ENCODE data around the gene MXD4. TPM values are rescaled to one million over a fixed set of nuclear protein-coding genes. Genes with fewer than 3 reads are reported as not detected.

Gene MXD4
- total and polyA plus RNA-seq, 12 donors = 13.9 to 245 (median 96.4) TPM

DNA sequence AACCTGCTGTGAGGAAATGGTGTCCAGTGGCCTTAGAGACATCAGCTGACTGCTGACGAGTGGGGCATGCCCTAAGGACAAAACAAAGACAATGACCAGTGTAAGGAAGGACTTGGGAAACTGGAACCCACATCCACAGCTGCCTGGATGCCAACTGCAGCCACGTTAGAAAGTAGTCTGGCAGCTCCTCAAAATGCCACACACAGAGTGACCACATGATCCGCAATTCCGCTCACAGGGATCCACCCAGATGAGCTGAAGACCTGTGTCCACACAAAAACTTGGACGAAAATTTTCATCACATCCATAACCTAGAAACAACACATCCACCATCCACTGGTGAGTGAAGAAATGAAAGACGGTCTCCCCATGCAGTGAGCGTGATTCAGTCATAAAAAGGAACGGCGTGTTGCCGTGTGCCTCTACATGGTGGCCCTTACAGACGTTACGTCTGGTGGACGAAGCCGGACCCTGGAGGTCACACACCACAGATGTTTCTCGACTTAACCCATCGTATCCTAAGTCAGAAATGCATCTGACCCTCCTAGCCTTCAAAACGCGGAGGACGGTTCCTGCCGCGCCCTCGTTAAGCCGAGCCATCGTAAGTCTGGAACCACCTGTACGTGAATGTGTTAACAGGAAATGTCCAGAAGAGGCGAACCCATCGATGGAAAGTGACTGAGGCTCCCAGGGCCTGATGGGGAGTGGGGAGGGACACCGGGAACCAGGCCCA, 40.6 kb upstream of the MXD4 start:
- H3K27me3 ChIP-seq = no peaks in the 10 kb centered on the region
- TF ChIP-seq POLR2A (IDR thresholded peaks at IDR 0.05) = no peak
- TF ChIP-seq, protein P1, sequence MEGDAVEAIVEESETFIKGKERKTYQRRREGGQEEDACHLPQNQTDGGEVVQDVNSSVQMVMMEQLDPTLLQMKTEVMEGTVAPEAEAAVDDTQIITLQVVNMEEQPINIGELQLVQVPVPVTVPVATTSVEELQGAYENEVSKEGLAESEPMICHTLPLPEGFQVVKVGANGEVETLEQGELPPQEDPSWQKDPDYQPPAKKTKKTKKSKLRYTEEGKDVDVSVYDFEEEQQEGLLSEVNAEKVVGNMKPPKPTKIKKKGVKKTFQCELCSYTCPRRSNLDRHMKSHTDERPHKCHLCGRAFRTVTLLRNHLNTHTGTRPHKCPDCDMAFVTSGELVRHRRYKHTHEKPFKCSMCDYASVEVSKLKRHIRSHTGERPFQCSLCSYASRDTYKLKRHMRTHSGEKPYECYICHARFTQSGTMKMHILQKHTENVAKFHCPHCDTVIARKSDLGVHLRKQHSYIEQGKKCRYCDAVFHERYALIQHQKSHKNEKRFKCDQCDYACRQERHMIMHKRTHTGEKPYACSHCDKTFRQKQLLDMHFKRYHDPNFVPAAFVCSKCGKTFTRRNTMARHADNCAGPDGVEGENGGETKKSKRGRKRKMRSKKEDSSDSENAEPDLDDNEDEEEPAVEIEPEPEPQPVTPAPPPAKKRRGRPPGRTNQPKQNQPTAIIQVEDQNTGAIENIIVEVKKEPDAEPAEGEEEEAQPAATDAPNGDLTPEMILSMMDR (IDR thresholded peaks at IDR 0.05) = no peak
- peak in 1 of 7 donors; percentile 48 for DNase-seq
- peaks cover 0 to 4% of the 10 kb centered on the region in 2 donors for H3K4me1 ChIP-seq (replicated peaks in 1 of 2)
- no peaks in the 10 kb centered on the region for H3K9me3 ChIP-seq (replicated peaks in 1 of 3)
- 94 to 96% (median 96%) methylated on average over 27 to 28 of the region's 28 CpGs for WGBS, 4 donors
- intact Hi-C loops (cut with DNase I) = no loop called here
- H3K27ac ChIP-seq = no peak overlapping the region
- H3K4me3 ChIP-seq = no peak overlapping the region
- no peaks in the 10 kb centered on the region for H3K36me3 ChIP-seq (replicated peaks in 1 of 2)

DNA sequence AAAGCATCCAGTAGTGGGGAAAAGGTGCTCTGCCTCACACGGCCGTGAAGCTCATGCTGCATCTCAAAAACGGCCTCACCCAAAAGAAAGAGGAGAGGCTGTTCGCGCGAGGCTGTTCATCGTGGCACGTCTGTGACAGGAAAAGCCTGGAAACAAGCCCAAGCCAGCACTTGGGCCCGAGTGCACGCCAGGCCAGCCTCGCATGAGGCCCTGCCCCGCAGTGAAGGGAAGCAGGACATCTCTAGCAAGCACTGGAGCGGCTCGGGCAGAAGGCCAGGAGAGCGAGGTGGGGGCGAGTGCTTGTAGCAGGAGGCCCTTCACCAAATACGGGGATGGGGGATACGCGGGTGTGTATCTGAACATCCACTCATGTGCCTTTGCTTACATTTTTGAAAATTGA, 39.9 kb upstream of the MXD4 start:
- H3K4me1 ChIP-seq (replicated peaks in 1 of 2) = peaks cover 0 to 4% of the 10 kb centered on the region in 2 donors
- WGBS, 4 donors = 80 to 88% (median 86%) methylated on average over 19 of the region's 19 CpGs
- no peaks in the 10 kb centered on the region for H3K36me3 ChIP-seq (replicated peaks in 1 of 2)
- no peaks in the 10 kb centered on the region for H3K9me3 ChIP-seq (replicated peaks in 1 of 3)
- no peak overlapping the region for H3K27ac ChIP-seq
- intact Hi-C loops (cut with DNase I) = no loop called here
- H3K4me3 ChIP-seq = no peak overlapping the region
- TF ChIP-seq, protein P1 (IDR thresholded peaks at IDR 0.05) = no peak
- no peak for TF ChIP-seq POLR2A (IDR thresholded peaks at IDR 0.05)
- peak in 1 of 7 donors; percentile 35 for DNase-seq
- H3K27me3 ChIP-seq = no peaks in the 10 kb centered on the region

DNA sequence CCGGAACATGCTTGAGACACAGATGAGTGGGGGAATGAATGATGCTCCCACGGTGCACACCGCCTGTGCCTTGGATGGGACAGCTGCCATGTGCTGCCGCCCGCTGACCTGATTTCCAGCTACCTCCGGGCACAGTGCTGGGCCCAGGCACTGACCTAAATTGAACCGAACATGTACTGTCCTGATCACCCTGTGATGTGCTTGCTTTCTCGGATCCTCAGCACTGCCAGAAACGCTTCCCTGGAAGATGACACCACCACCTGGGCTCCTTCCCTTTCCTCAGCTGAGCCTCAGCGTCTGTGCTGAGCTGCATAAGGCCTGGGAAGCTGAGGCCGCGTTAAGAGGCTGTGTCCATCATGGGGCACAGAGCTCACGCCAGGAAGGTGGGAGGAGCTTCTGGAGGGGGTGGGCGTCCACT, 39.3 kb upstream of the MXD4 start:
- Histone ChIP-seq H3K27me3 (no peaks in the 10 kb centered on the region), H3K36me3 (replicated peaks in 1 of 2) (no peaks in the 10 kb centered on the region), H3K4me1 (replicated peaks in 1 of 2) (peaks cover 0 to 9% of the 10 kb centered on the region in 2 donors), H3K9me3 (replicated peaks in 1 of 3) (no peaks in the 10 kb centered on the region), H3K27ac (no peak overlapping the region), H3K4me3 (no peak overlapping the region)
- DNase-seq = no peak
- intact Hi-C loops (cut with DNase I) = no loop called here
- 87 to 98% (median 92%) methylated on average over 8 to 14 of the region's 14 CpGs for WGBS, 4 donors
- TF ChIP-seq POLR2A (IDR thresholded peaks at IDR 0.05) = no peak
- TF ChIP-seq, protein P1 (IDR thresholded peaks at IDR 0.05) = no peak

DNA sequence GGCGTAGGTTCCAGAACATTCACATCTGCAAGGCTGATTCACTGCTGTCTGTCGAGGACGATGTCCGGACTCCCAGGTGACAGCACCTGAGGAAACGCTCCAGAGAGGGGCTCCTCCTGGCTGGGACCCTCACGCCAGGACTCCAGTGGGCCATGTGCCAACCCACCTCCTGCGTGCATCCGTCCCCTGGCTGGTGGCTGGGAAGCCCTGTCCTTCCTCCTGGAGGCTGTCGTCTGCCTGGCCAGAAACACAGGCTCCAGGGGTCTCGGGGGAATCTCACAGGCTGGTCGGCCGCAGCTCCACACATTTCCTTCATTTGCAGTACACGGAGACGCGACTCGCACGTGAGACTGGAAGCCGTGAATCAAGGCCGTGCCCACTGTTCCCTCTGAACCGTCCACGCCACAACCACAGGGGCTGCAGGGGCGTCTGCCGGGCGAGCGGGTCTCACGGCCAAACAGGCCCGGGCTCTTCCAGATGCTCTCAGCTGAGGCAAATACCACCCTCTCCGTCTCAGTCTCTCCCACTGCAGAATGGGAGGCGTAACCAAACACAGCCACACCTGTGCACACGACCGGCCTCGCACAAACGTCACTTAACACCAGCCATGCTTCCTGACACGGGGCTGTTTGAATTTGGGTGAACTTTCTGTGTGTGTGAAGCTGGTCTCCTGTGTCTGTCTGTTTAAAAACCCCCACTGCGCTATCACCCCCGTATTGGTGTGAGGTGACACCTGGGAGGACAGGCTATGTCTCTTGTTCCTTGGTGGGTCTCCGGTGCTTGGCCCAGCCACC, 38.7 kb upstream of the MXD4 start:
- no peaks in the 10 kb centered on the region for H3K9me3 ChIP-seq (replicated peaks in 1 of 3)
- WGBS, 4 donors = 94 to 95% (median 95%) methylated on average over 37 of the region's 37 CpGs
- no peaks in the 10 kb centered on the region for H3K36me3 ChIP-seq (replicated peaks in 1 of 2)
- DNase-seq = peak in 2 of 7 donors; percentile 19 to 36
- H3K27ac ChIP-seq = no peak overlapping the region
- H3K4me1 ChIP-seq (replicated peaks in 1 of 2) = peaks cover 0 to 12% of the 10 kb centered on the region in 2 donors
- no peak overlapping the region for H3K4me3 ChIP-seq
- no peaks in the 10 kb centered on the region for H3K27me3 ChIP-seq
- no peak for TF ChIP-seq POLR2A (IDR thresholded peaks at IDR 0.05)
- TF ChIP-seq, protein P1 (IDR thresholded peaks at IDR 0.05) = no peak
- intact Hi-C loops (cut with DNase I) = no loop called here

Data from adrenal gland (tissue), 12 donors.